Measurements from ENCODE around the gene IGSF9B.

DNA sequence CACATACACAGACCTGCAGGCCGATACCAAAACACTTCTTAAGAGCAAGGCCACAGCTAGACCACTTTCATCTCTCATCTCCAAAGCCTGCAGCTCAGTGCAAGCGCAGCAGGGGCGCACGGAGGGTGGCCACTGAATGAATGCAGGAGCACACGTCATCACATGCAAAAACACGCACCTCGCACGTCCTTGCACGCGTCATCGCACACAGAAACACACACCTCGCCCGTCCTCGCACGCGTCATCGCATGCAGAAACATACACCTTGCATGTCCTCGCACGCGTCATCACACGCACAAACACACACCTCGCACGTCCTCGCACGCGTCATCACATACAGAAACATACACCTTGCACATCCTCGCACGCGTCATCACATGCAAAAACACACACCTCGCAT lies 17.2 kb downstream of the IGSF9B start:
- no peak for TF ChIP-seq NRF1 (conservative IDR thresholded peaks at IDR 0.05; ENCODE audit: low read depth, low read length)
- TF ChIP-seq CREM (IDR thresholded peaks at IDR 0.05; ENCODE audit: low read depth): no peak
- no peak for TF ChIP-seq CTCF (IDR thresholded peaks at IDR 0.05 in 2 of 3, conservative IDR thresholded peaks at IDR 0.05 in 1 of 3; ENCODE audit: control insufficient read depth in 2 of 3, extremely low read depth in 1 of 3, insufficient read depth in 1 of 3, low read depth in 3 of 3, low read length in 3 of 3)
- no peak for TF ChIP-seq ELK1 (IDR thresholded peaks at IDR 0.05; ENCODE audit: low read depth, low read length)
